Activated CD8-positive, alpha-beta memory T cell treated with anti-CD3 and anti-CD28 coated beads for 36 hours (primary cell): ENCODE data around the gene ADH6. TPM values are rescaled to one million over a fixed set of nuclear protein-coding genes. Genes with fewer than 3 reads are reported as not detected.
"Not testable (repeated sequence)": the region's sequence is repeated elsewhere in the genome, so short reads cannot be mapped to it uniquely, and the experiment has no call there.

Source experiments
- CTCF ChIA-PET: fragments of 350-600 bp; sonication (Branson Sonifier 250); formaldehyde crosslinking; loops from one replicate; lab custom pipeline; 2021; ENCODE audit warnings: antibody characterized with exemption; lab: Charles Lee
- POLR2A ChIA-PET: fragments of 350-600 bp; sonication (Branson Sonifier 250); formaldehyde crosslinking; loops from one replicate; lab custom pipeline; 2021; ENCODE audit warnings: antibody characterized with exemption; lab: Charles Lee
- total RNA-seq, 2 experiments: library from RNA; stranded (reverse); gene quantifications; one replicate each; pipeline ENCODE4 v1.2.3, GENCODE V29; 2021

ADH6 gene
- total RNA-seq, 2 experiments from 2014 or later, result not detected

DNA sequence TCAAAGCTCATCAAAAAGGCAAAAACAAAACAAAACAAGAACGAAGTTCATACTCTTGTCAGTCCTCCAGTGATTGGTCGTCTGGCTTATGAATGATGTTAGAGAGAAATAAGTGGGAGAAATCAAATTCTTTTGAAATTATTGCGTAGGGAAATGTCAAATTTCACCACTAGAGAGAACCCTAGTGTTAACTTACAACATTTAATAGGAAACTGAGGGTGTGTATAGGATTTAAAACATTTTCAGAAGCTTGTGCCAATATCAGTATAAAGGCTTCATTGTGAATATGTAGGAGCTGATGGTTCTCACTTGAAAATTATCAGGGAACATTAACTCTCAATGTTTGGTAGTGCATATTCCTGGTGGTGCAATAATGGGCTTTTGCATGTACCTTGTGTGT, 17.4 kb downstream of the ADH6 start:
- ChIA-PET POLR2A (interaction anchor here (0.6 kb wide), 1 partner anchor 15 kb away, joined by 4 read pairs; no protein-coding TSS in a partner anchor), CTCF (no interaction called here)

DNA sequence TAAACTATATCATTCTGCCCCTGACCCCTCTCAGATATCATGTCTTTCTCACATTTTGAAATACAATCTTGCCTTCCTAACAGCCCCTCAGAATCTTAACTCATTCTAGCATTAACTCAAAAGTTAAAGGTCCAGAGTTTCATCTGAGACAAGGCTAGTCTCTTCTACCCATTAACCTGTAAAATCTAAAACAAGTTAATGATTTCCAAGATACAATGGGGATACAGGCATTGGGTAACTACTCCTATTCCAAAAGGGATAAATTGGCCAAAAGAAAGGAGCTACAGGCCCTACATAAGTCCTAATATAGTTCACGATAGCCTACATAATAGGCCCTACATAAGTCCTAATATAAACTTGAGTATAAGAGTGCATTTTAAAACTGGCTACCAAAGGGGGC, 18.9 kb downstream of the ADH6 start:
- CTCF ChIA-PET, result no interaction called here
- POLR2A ChIA-PET, result no interaction called here

DNA sequence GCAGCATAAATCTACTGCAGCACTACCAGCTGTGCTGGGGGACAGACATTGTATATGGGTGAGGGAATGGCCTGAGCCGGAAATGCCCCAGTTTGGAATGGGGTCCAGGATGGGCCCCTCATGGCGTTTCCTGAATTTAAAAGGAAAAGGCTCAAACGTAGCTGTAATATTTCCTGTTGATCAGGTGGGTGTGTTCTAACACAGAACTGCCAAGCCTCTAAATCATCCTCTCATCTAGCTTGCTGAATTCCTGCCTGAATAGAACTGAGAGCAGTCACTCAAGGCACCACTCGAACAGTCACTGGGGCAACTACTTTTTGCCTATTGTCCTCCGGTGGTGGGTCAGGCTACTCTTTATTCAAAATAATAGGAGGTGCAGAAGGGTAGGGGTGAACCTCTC, 28.7 kb downstream of the ADH6 start:
- CTCF ChIA-PET, result no interaction called here

DNA sequence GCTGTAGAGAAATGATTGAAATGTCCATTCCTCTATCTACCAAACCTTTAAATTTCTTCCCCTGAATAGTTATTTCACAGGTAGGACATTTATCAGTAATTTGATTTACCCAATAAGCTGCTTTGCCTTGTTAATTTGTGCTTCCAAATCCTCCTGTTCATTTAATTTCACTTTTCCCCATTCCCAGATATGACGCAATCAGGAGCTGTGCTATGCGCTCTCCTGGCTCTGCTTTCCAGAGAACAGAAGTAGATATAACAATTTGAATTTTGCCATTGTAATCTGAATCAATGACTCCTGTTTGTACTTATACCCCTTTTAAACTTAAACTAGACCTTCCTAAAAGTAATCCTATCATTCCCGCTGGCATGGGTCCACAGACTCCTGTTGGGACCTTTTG, 29.1 kb downstream of the ADH6 start:
- POLR2A ChIA-PET, CTCF ChIA-PET: not testable (repeated sequence)

More for the DNA sequence above, 28.7 kb downstream of the ADH6 start:
- POLR2A ChIA-PET, result no interaction called here

DNA sequence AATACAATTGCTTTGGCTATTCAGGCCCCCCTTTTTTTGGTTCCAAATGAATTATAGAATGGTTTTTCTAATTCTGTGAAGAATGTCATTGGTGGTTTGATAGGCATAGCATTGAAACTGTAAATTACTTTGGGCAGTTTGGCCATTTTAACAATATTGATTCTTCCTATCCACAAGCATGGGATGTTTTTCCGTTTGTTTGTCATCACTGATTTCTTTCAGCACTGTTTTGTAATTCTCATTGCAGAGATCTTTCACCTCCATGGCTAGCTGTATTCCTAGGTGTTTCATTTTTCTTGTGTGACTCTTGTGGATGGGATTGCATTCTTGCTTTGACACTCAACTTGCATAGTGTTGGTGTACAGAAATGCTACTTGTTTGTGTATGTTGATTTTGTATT, 33.0 kb downstream of the ADH6 start:
- ChIA-PET POLR2A (interaction anchor here (0.7 kb wide), 1 partner anchor 16 kb away, joined by 4 read pairs; no protein-coding TSS in a partner anchor), CTCF (no interaction called here)

DNA sequence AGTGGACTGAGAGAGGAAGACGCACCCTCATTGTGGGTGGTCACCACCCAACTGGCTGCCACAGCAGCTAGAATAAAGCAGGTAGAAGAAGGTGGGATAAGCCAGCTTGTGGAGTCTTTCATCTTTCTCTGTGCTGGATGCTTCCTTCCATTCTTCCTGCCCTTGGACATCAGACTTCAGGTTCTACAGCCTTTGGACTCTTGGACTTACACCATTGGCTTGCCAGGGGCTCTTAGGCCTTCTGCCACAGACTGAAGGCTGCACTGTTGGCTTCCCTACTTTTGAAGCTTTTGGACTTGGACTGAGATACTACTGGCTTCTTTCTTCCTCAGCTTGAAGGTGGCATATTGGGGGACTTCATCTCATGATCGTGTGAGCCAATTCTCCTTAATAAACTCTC, 33.5 kb downstream of the ADH6 start:
- CTCF ChIA-PET, result no interaction called here
- POLR2A ChIA-PET, result no interaction called here

DNA sequence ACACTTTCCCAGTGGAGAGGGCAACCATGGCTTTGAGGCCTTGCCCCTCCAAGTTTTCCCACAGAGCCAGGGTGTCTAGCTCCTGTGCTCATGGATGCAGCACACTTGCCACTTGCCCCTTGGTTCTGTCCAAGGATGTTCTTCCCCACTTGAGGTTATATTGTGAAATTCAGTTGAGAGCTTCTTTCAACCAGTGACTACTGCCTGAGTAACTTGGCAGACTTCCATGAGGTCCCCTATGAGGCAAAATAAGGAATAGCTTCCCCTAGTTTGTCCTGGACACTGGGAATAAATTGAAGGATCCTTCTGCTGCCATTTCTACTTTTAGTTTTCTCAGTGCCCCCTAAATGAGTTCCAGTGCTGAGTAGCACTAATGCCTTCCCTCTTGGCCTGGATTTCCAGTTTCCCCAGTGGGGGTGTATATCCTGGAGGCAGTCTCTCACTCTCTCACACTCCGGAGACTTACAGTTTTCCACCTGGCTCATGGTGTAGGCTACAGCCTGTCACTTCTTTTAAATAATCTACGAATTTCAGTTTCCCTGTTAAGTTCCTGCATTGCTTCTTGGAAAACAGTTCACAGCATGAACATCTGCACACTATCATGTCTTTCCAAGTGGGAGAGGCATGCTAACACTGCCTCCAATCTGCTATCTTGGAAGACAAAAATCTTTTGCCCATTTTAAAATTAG, 38.5 kb downstream of the ADH6 start:
- POLR2A ChIA-PET, result no interaction called here

DNA sequence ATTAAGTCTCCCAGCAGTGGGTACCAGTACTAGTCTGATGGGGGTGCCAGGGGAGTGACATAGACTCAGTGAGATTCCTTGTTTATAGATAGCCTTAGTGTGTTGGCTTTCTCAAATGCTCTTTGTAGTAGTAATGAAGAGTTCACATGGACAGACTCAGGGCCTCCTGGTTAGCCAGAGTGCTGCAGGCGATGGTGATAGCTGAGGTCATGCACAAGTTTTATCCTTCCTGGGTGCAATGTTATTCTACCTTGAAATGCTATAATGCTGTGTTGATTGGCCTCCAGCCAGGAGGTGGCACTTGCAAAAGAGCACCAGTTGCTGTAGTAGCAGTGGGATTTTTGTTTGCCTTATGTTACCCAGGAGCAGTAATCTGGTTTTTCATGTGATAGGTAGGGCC, 39.4 kb downstream of the ADH6 start:
- POLR2A ChIA-PET, result no interaction called here
- CTCF ChIA-PET, result no interaction called here

More for the DNA sequence above, 38.5 kb downstream of the ADH6 start:
- CTCF ChIA-PET, result no interaction called here

DNA sequence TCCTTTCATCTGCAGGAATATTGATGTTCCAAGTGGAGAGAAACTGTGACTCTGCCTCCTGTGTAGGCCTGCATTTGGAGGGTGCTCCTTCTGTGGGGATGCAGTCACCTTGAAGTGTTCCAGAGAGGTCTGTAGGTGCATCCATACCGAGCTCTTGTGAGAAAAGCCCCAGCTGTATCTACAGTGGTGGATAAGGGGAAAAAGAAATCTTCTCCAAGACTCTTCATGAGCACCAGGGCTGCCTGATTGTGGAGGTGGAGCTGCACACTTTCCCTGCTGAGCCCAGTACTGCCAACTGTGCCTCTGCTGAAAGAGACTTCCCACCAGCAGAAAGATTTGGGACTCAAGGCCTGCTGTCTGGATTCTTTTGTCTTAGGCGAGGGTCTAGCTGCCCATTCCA, 39.9 kb downstream of the ADH6 start:
- ChIA-PET POLR2A (no interaction called here), CTCF (no interaction called here)

DNA sequence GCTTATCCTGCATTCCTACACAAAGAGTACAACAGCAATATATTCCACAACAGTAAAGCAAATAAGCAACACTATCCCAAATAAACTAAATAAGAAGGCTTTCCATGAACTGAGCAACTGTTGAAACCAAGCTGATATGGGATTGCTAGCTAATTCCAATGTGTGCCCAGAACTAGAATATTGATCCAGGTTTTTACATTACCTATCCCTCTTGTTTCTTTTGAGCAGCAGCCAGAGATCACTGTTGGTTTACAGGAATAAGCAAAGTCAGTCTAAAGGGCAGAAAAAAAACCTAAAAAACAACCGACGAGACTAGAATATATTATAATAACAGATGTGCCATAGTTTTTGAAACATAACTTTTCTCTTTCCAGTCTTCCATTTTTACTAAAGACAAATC, 52.5 kb downstream of the ADH6 start:
- CTCF ChIA-PET, result no interaction called here
- POLR2A ChIA-PET, result no interaction called here

DNA sequence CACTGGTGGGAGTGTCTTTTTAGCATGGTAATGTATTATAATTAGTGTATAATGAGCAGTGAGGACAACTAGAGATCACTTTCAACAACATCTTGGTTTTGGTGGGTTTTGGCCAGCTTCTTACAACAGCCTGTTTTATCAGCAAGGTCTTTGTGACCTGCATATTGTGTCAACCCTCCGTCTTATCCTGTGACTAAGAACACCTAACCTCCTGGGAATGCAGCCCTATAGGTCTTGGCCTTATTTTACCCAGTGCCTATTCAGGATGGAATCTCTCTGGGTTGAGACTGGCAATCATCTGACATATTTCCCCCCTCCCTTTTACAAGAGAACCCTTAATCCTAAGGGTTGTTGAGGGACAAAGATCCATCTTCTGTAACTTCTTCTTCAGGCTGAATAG, 53.1 kb downstream of the ADH6 start:
- POLR2A ChIA-PET, result no interaction called here
- CTCF ChIA-PET, result no interaction called here

DNA sequence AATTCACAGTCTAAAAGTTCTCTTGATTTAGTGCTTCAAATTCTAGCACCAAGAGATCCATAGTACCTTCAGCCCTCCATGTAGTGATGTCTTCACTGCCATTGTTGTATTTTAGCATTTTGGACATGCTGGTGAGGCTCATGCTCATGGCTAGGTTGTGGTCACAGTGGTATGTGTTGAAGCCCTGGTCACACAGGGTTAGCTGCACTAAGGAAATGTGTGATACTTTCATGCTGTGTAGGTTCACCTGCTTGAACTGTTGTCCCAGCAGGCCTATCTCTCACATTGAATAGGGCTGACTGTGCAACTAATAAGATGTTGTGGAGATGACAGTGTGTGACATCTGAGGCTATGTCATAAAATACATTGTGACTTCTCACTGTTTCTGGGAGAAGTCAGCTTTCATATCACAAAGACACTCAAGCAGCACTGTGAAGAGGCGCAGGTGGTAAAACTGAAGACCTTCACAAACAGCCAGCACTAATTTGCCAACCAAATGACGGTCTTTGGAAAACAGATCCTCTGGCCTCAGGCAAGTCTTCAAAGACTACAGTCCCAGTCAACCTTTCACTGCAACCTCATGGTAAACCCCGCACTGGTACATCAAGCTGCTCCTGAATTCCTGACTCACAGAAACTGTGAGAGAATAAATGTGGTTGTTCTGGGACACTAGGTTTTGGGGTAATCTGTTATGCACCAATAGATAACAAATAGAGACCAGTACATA, 57.5 kb downstream of the ADH6 start:
- ChIA-PET CTCF (no interaction called here), POLR2A (no interaction called here)

DNA sequence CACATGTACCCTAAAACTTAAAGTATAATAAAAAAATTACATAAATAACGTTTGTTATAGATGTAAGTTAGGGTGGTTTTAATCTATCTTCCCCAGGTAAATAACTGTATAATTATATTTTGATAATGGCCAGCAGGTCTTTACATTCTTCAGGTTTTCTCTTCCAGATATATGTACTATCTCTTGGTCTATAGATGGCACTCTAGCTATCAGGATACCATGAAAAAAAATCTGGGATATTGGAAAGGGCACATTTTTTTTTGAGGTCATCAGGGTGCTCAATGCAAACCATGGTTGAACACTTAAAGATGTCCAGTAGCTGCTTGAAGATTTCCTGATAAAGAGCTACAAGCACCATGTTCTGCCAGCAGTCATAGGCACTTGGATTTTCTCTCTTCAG, 59.3 kb downstream of the ADH6 start:
- ChIA-PET POLR2A (no interaction called here), CTCF (no interaction called here)

DNA sequence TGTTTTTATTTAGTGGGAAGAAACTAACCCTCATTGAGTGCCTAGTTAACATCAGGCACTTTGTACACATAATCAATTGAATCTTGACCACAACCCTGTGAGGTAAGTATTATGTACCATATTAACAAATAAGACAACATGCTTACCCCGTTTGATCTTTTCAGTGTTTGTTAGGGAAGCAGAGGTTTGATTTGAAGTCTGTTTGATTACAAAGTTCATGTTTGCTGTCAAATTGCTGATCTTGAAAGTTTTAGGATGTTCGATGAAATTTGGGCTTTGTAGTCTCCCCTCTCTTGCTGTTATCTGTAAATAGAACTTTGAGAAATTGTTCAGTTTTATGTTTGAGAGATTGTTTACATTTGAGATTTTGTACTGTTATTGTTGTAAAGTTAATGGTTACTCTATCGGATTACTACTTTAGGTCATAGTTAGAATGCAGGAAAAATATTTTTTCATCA, 61.5 kb downstream of the ADH6 start:
- ChIA-PET CTCF (no interaction called here), POLR2A (no interaction called here)

DNA sequence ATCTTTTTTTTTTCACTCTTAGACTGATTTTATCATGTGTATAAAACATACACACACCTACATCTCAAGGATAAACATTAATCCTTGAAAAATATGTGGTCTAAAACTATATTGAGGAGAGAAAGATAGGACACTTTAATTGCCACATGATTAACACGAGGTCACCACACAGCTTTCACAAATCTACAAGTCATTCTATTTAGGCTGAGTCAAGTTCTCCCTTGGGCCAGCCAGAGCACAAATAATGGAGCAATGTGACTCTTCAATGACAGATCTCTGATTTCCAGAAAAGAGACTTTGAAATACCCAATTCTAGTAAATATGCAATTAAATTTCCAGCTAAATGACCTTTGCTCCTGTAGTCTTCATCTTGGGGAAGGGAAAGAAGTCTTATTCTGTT, 62.1 kb downstream of the ADH6 start:
- CTCF ChIA-PET, result no interaction called here

DNA sequence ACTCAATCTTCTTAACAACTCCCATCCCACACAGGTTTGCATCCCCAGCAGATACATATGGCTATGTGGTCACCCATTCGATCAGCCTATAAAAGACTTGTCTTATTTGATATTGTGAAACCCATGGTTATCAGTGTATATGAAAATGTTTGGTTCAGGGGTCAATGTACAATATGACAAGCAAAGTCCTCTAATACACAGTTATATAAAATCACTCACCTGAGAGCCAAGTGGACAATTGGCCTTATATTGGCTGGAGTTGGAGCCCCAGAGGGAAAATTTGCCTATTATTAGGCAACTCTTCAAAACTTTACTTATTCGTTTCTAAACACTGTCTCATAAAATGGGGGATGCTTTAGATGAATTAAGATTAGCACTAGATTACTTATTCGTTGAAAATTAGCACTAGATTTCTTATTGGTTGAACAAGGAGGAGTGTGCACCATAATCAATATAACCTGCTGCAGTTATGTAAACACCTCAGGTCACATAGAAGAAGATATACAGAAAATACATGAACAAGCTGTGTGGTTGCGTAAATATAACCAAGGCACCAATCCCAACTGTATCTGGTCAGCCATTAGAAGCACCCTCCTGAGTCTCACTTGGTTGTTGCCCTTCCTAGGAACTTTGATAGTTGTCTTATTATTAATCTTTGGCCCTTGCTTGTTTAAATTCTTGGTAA, 64.2 kb downstream of the ADH6 start:
- ChIA-PET POLR2A (no interaction called here), CTCF (no interaction called here)

More for the DNA sequence above, 62.1 kb downstream of the ADH6 start:
- POLR2A ChIA-PET, result no interaction called here

Other genes with a start within 250 kb of the ADH6 start
- 10 to 100 TPM; 55.7 to 58.3 TPM for gene METAP1, start 223.5 kb downstream of the ADH6 start, total RNA-seq
- 100 to 1,000 TPM; 108 to 109 TPM for gene ADH5, start 130.5 kb downstream of the ADH6 start, total RNA-seq
- not detected for gene ADH4, start 74.9 kb downstream of the ADH6 start, total RNA-seq
- not detected for gene ADH1A, start 71.7 kb upstream of the ADH6 start, total RNA-seq
- gene ADH1B, start 102.2 kb upstream of the ADH6 start, total RNA-seq, result not detected
- not detected for gene ADH1C, start 133.5 kb upstream of the ADH6 start, total RNA-seq
- not detected for gene ADH7, start 216.1 kb upstream of the ADH6 start, total RNA-seq